HL-60 (cell line): ENCODE measurements around the gene CHRNA9.

ENCODE experiments used
- DNase-seq, 2 experiments: peaks; one replicate each; pipeline ENCODE4 v3.0.0-alpha.2; 2010 to 2020; ENCODE audit warnings: low read depth in 1 of 2, low spot score in 1 of 2
- H3K27ac ChIP-seq: fragments of 250-450 bp; sonication (Bioruptor Pico); replicated peaks from 2 replicates; pipeline ENCODE4 v1.5.1; 2020; ENCODE audit warnings: mild to moderate bottlenecking, moderate library complexity
- H3K27me3 ChIP-seq: fragments of 250-450 bp; sonication (Bioruptor Pico); 2 replicates; pipeline ENCODE4 v1.5.1; 2021; ENCODE audit warnings: mild to moderate bottlenecking, moderate library complexity; ENCODE audit not compliant: insufficient read depth, poor library complexity, severe bottlenecking
- H3K4me3 ChIP-seq: replicated peaks from 2 replicates; pipeline ENCODE4 v1.5.1; 2011; ENCODE audit warnings: mild to moderate bottlenecking, control low read depth, low read length; ENCODE audit not compliant: insufficient read depth
- CTCF ChIP-seq: IDR thresholded peaks from one replicate; pipeline ENCODE4 v1.5.1; 2011; ENCODE audit warnings: low read length, control low read depth, inconsistent platforms; ENCODE audit not compliant: insufficient read depth
- GABPA ChIP-seq: IDR thresholded peaks from 2 replicates; pipeline ENCODE4 v1.6.1; 2012; ENCODE audit warnings: low read depth
- POLR2AphosphoS5 ChIP-seq: IDR thresholded peaks from 2 replicates; pipeline ENCODE4 v1.6.1; 2012; ENCODE audit warnings: low read depth
- REST ChIP-seq: IDR thresholded peaks from 2 replicates; pipeline ENCODE4 v1.6.1; 2012; ENCODE audit warnings: low read depth; ENCODE audit not compliant: insufficient replicate concordance
- SPI1 ChIP-seq: IDR thresholded peaks from 2 replicates; pipeline ENCODE4 v1.6.1; 2012; ENCODE audit warnings: low read depth, mild to moderate bottlenecking, borderline replicate concordance

Gene CHRNA9

GRCh38 chr4:40365766-40366165, 30.6 kb downstream of the CHRNA9 start:
- Histone ChIP-seq H3K27ac (no peak overlapping the region), H3K27me3 (no peaks in the 10 kb centered on the region), H3K4me3 (no peak overlapping the region)
- DNase-seq = no peak
- TF ChIP-seq GABPA (no peak), SPI1 (no peak), POLR2AphosphoS5 (no peak), REST (no peak), CTCF (no peak)

GRCh38 chr4:40367451-40367850, 32.3 kb downstream of the CHRNA9 start:
- no peak for TF ChIP-seq CTCF
- no peak for TF ChIP-seq SPI1
- no peak for TF ChIP-seq GABPA
- TF ChIP-seq POLR2AphosphoS5 = no peak
- TF ChIP-seq REST = no peak
- no peak overlapping the region for H3K27ac ChIP-seq
- H3K27me3 ChIP-seq = no peaks in the 10 kb centered on the region
- DNase-seq = no peak
- no peak overlapping the region for H3K4me3 ChIP-seq

GRCh38 chr4:40369437-40370274, 34.5 kb downstream of the CHRNA9 start:
- Histone ChIP-seq H3K27ac (no peak overlapping the region), H3K27me3 (no peaks in the 10 kb centered on the region), H3K4me3 (no peak overlapping the region)
- TF ChIP-seq GABPA (no peak), POLR2AphosphoS5 (no peak), CTCF (no peak)
- no peak for DNase-seq

- Histone ChIP-seq H3K27me3 (no peaks in the 10 kb centered on the region), H3K4me3 (no peak overlapping the region), H3K27ac (no peak overlapping the region)
- no peak for DNase-seq
- TF ChIP-seq CTCF (no peak), POLR2AphosphoS5 (no peak), REST (no peak), SPI1 (no peak), GABPA (no peak)
These were observed 37.5 kb downstream of the CHRNA9 start for GRCh38 chr4:40372651-40373050.
